Measurements from ENCODE around the gene STX5. TPM values are rescaled to one million over a fixed set of nuclear protein-coding genes. Genes with fewer than 3 reads are reported as not detected.
"Not testable (repeated sequence)": the region's sequence is repeated elsewhere in the genome, so short reads cannot be mapped to it uniquely, and the experiment has no call there.

STX5 gene
- polyA plus RNA-seq, 3 donors: 36.4 to 39.6 (median 38.5) TPM

DNA sequence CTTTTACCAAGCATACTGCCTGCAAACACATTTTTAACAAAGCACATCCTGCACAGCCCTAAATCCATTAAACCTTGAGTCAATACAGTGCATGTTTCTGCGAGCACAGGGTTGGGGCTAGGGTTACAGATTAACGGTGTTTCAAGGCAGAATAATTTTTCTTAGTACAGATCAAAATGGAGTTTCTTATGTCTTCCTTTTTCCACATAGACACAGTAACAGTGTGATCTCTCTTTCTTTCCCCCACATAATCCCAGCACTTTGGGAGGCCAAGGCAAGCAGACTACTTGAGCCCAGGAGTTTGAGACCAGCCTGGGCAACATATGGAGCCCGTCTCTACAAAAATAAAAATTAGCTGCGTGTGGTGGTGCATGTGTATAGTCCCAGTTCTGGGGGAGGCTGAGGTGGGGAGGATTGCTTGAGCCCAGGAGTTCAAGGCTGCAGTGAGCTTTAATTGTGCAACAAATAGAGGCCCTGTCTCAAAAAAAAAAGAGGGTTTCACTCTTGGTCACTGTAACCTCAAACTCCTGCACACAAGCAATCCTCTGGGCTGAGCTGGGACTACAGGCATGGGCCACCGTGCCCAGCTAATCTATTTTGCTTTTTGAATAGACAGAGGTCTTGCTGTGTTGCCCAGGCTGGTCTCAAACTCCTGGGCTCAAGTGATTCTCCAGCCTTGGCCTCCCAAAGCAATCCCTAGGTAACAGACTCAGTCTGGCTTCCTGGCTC is 29.1 kb upstream of the STX5 start:
- H3K4me1 Mint-ChIP-seq: peaks cover 25% of the 10 kb centered on the region
- no peaks in the 10 kb centered on the region for H3K36me3 Mint-ChIP-seq
- H3K27me3 ChIP-seq (ENCODE audit: control insufficient read depth in 2 of 2, insufficient read depth in 2 of 2, low read length in 2 of 2): no peaks in the 10 kb centered on the region
- 93% methylated on average over 3 of the region's 5 CpGs for WGBS (ENCODE audit: insufficient coverage)
- peaks cover 35% of the 10 kb centered on the region for H3K79me2 ChIP-seq (ENCODE audit: insufficient read depth, low read length)
- no peak overlapping the region for H3K4me3 Mint-ChIP-seq
- H3K9ac ChIP-seq (ENCODE audit: insufficient read depth, low read length, poor library complexity, severe bottlenecking): no peak overlapping the region
- TF ChIP-seq, protein P1, sequence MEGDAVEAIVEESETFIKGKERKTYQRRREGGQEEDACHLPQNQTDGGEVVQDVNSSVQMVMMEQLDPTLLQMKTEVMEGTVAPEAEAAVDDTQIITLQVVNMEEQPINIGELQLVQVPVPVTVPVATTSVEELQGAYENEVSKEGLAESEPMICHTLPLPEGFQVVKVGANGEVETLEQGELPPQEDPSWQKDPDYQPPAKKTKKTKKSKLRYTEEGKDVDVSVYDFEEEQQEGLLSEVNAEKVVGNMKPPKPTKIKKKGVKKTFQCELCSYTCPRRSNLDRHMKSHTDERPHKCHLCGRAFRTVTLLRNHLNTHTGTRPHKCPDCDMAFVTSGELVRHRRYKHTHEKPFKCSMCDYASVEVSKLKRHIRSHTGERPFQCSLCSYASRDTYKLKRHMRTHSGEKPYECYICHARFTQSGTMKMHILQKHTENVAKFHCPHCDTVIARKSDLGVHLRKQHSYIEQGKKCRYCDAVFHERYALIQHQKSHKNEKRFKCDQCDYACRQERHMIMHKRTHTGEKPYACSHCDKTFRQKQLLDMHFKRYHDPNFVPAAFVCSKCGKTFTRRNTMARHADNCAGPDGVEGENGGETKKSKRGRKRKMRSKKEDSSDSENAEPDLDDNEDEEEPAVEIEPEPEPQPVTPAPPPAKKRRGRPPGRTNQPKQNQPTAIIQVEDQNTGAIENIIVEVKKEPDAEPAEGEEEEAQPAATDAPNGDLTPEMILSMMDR (IDR thresholded peaks at IDR 0.05): no peak
- intact Hi-C loops (cut with micrococcal nuclease): loop anchor here (5.0 to 10.0 kb wide), 2 partner anchors 74 to 266 kb away; partner anchors contain the start of genes TMEM179B (in 1 of the 2) and TUT1 (in 1 of the 2)
- H3K4me1 ChIP-seq (ENCODE audit: control insufficient read depth in 1 of 2, insufficient read depth in 2 of 2, low read length in 2 of 2): peaks cover 14 to 19% of the 10 kb centered on the region in 2 donors
- H3K27ac Mint-ChIP-seq: peak overlapping the region in 2 of 7 donors; percentile 37 to 61
- no peaks in the 10 kb centered on the region for H4K20me1 ChIP-seq (ENCODE audit: insufficient read depth, low read length)
- no peak overlapping the region for H3K4me3 ChIP-seq (replicated peaks in 1 of 3; ENCODE audit: low read depth in 2 of 3, low read length in 3 of 3)
- H2AFZ ChIP-seq (ENCODE audit: insufficient read depth, low read depth, low read length, poor library complexity, severe bottlenecking): no peak overlapping the region
- H3K36me3 ChIP-seq (replicated peaks in 1 of 2; ENCODE audit: control insufficient read depth in 1 of 2, insufficient read depth in 2 of 2, low read length in 2 of 2): no peaks in the 10 kb centered on the region
- no peak for DNase-seq
- no peak overlapping the region for H3K27ac ChIP-seq (ENCODE audit: low read depth in 1 of 2, low read length in 2 of 2)
- no peak overlapping the region for H3K4me2 ChIP-seq (replicated peaks; ENCODE audit: extremely low read depth, low read length, poor library complexity, severe bottlenecking)
- no peaks in the 10 kb centered on the region for H3K9me3 ChIP-seq (replicated peaks in 1 of 2; ENCODE audit: control insufficient read depth in 1 of 2, insufficient read depth in 1 of 2, low read length in 2 of 2)
- H3K9me3 Mint-ChIP-seq: no peaks in the 10 kb centered on the region
- no peaks in the 10 kb centered on the region for H3K27me3 Mint-ChIP-seq (ENCODE audit: low read depth in 3 of 3)

DNA sequence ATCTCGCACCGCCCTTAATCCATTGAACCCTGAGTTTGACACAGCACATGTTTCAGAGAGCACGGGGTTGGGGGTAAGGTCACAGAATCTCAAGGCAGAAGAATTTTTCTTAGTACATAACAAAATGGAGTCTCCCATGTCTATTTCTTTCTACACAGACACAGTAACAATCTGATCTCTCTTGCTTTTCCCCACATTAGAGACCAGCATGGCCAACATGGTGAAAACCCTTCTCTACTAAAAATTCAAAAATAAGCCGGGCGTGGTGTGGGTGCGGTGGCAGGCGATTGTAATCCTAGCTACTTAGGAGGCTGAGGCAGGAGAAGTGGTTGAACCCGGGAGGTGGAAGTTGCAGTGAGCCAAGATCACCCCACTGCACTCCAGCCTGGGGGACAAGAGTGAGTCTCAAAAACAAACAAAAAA is 27.4 kb upstream of the STX5 start:
- not testable (repeated sequence) for H3K27me3 ChIP-seq (ENCODE audit: control insufficient read depth in 2 of 2, insufficient read depth in 2 of 2, low read length in 2 of 2); H3K27ac ChIP-seq (ENCODE audit: low read depth in 1 of 2, low read length in 2 of 2); H3K36me3 ChIP-seq (replicated peaks in 1 of 2; ENCODE audit: control insufficient read depth in 1 of 2, insufficient read depth in 2 of 2, low read length in 2 of 2); H3K9me3 ChIP-seq (replicated peaks in 1 of 2; ENCODE audit: control insufficient read depth in 1 of 2, insufficient read depth in 1 of 2, low read length in 2 of 2); H2AFZ ChIP-seq (ENCODE audit: insufficient read depth, low read depth, low read length, poor library complexity, severe bottlenecking); H3K4me3 ChIP-seq (replicated peaks in 1 of 3; ENCODE audit: low read depth in 2 of 3, low read length in 3 of 3); H3K36me3 Mint-ChIP-seq; H3K9me3 Mint-ChIP-seq; H3K27me3 Mint-ChIP-seq (ENCODE audit: low read depth in 3 of 3); H3K4me2 ChIP-seq (replicated peaks; ENCODE audit: extremely low read depth, low read length, poor library complexity, severe bottlenecking); H3K9ac ChIP-seq (ENCODE audit: insufficient read depth, low read length, poor library complexity, severe bottlenecking); H3K4me3 Mint-ChIP-seq; DNase-seq
- intact Hi-C loops (cut with micrococcal nuclease): loop anchor here in 1 of 2 donors (10.0 kb wide), 1 partner anchor 244 kb away; the partner anchor contains the start of genes EML3 and ROM1
- Histone ChIP-seq H4K20me1 (ENCODE audit: insufficient read depth, low read length) (peaks cover 10% of the 10 kb centered on the region), H3K79me2 (ENCODE audit: insufficient read depth, low read length) (peaks cover 51% of the 10 kb centered on the region), H3K4me1 (ENCODE audit: control insufficient read depth in 1 of 2, insufficient read depth in 2 of 2, low read length in 2 of 2) (peaks cover 24 to 30% of the 10 kb centered on the region in 2 donors)
- H3K27ac Mint-ChIP-seq: peak overlapping the region in 1 of 7 donors; percentile 27
- WGBS (ENCODE audit: insufficient coverage): no CpG with 5 or more reads among the region's 8 CpGs
- H3K4me1 Mint-ChIP-seq: peaks cover 36% of the 10 kb centered on the region

All from CD14-positive monocyte (primary cell).